NB4 (cell line): ENCODE results near the gene HELQ.

Source experiments
- DNase-seq: peaks from one replicate; pipeline ENCODE4 v3.0.0; 2010; ENCODE audit warnings: low read depth
- H3K4me3 ChIP-seq: one replicate; pipeline ENCODE4 v1.5.1; 2011; ENCODE audit warnings: mild to moderate bottlenecking, low read depth, low read length, moderate library complexity
- CTCF ChIP-seq: IDR thresholded peaks from one replicate; pipeline ENCODE4 v1.5.1; 2012; ENCODE audit warnings: low read depth, low read length
- MAX ChIP-seq: IDR thresholded peaks from 2 replicates; pipeline ENCODE4 v1.6.1; 2011; ENCODE audit warnings: low read depth, low read length
- MYC ChIP-seq: IDR thresholded peaks from 2 replicates; pipeline ENCODE4 v1.6.1; 2011; ENCODE audit warnings: low read depth, low read length
- POLR2A ChIP-seq: IDR thresholded peaks from 2 replicates; pipeline ENCODE4 v1.6.1; 2011; ENCODE audit warnings: mild to moderate bottlenecking; ENCODE audit not compliant: insufficient read length; ENCODE audit errors: extremely low read depth

The HELQ gene

DNA sequence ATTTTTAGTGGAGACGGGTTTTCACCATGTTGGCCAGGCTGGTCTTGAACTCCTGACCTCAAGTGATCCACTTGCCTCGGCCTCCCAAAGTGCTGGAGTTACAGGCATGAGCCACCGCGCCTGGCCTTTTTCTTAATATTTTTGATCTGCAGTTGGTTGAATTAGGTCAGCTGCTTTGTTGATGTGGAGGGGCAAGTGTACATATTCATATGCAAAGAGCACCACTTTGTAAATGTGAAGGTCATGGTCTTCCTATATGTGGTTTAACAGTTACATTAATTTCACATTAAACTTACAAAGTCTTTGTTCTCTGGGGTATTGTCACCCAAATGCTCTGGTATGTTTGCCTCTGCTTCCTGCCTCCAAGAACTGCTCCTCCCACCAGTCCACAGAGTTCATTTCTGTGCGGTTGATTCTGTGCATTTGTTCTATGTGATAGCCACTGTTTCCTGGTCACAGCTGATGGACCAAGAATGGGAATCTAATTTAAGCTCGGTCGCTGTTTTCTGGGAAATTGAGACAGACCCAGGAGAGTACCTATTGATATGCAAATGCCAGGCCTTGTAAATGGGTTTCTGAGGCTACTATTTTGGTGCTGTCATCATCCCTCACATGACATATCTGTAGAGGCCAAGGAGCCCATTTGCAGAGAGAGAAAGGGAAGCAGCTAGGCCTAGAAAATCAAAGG is 94.1 kb downstream of the HELQ start:
- no peak for TF ChIP-seq CTCF
- no peak for TF ChIP-seq MYC
- TF ChIP-seq MAX, result no peak
- TF ChIP-seq POLR2A, result no peak
- no peak overlapping the region for H3K4me3 ChIP-seq
- DNase-seq, result no peak

DNA sequence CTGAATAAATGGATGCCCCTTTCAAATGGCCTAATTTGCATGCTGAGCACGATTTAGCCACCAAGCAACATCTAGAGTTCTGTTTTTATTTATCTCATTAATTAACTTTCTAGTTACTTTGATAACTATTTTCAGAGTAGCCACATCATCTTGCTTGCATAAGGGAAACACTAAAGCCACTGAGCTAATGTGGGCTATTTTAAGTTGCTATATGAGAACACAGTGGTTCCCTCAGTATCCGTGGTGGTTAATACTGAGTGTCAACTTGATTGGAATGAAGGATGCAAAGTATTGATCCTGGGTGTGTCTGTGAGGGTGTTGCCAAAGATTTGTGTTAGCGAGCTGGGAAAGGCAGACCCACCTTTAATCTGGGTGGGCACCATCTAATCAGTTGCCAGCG is 95.6 kb downstream of the HELQ start:
- TF ChIP-seq MYC, result no peak
- TF ChIP-seq POLR2A, result no peak
- no peak for TF ChIP-seq CTCF
- TF ChIP-seq MAX, result no peak
- no peak for DNase-seq
- H3K4me3 ChIP-seq, result no peak overlapping the region

GRCh38 chr4:83358410-83358809 is 97.2 kb downstream of the HELQ start:
- no peak for DNase-seq
- H3K4me3 ChIP-seq, result no peak overlapping the region
- TF ChIP-seq CTCF (no peak), MAX (no peak), POLR2A (no peak), MYC (no peak)
